Glutamatergic neuron (in vitro differentiated cells): Measurements from ENCODE around the gene DUSP23. TPM values are rescaled to one million over a fixed set of nuclear protein-coding genes. Genes with fewer than 3 reads are reported as not detected.
A peak's percentile ranks its signal among the peaks of the same experiment; 100 is the strongest.

Source experiments
- DNase-seq: peaks from one replicate; pipeline ENCODE4 v3.0.0; 2022
- H3K27ac Mint-ChIP-seq: one replicate; pipeline ENCODE4 v1.8.0; 2020; ENCODE audit warnings: mild to moderate bottlenecking, mixed read lengths, inconsistent platforms; ENCODE audit not compliant: unreplicated experiment
- H3K27me3 Mint-ChIP-seq: one replicate; pipeline ENCODE4 v1.8.0; 2020; ENCODE audit warnings: mild to moderate bottlenecking, moderate library complexity, mixed read lengths, inconsistent platforms; ENCODE audit not compliant: unreplicated experiment
- H3K36me3 Mint-ChIP-seq: one replicate; pipeline ENCODE4 v1.8.0; 2020; ENCODE audit warnings: mild to moderate bottlenecking, mixed read lengths, inconsistent platforms; ENCODE audit not compliant: unreplicated experiment
- H3K4me1 Mint-ChIP-seq: one replicate; pipeline ENCODE4 v1.8.0; 2020; ENCODE audit warnings: mild to moderate bottlenecking, low read depth, mixed read lengths, inconsistent platforms; ENCODE audit not compliant: unreplicated experiment
- H3K4me3 Mint-ChIP-seq: one replicate; pipeline ENCODE4 v1.8.0; 2020; ENCODE audit warnings: mild to moderate bottlenecking, mixed read lengths, inconsistent platforms; ENCODE audit not compliant: unreplicated experiment
- H3K9me3 Mint-ChIP-seq: one replicate; pipeline ENCODE4 v1.8.0; 2020; ENCODE audit warnings: mild to moderate bottlenecking, moderate library complexity, mixed read lengths, inconsistent platforms; ENCODE audit not compliant: unreplicated experiment
- long read RNA-seq: library from polyadenylated mRNA; unstranded; transcript quantifications from one replicate; pipeline ENCODE4 v2.0.0, GENCODE V29; 2020; ENCODE audit not compliant: unreplicated experiment
- total RNA-seq: library from RNA; stranded (reverse); fragmentation: NEBNext Ultra II Directional; extraction: Animal tissue kit (Norgen Biotek cat#: 25700); gene quantifications from one replicate; pipeline ENCODE4 v1.2.1, GENCODE V29; 2021; ENCODE audit not compliant: unreplicated experiment
- TF ChIP-seq, protein P1 (sequence below): fragments of 200-600 bp; sonication (generic); IDR thresholded peaks from one replicate; pipeline ENCODE4 v1.5.0; 2021; ENCODE audit not compliant: partially characterized antibody, unreplicated experiment

Gene DUSP23
- total RNA-seq: 11.6 TPM
- long read RNA-seq, partial matches to known transcripts: 0 of 9 reads
- long read RNA-seq, other reads (novel, unspliced or antisense): 0 of 9 reads

DNA sequence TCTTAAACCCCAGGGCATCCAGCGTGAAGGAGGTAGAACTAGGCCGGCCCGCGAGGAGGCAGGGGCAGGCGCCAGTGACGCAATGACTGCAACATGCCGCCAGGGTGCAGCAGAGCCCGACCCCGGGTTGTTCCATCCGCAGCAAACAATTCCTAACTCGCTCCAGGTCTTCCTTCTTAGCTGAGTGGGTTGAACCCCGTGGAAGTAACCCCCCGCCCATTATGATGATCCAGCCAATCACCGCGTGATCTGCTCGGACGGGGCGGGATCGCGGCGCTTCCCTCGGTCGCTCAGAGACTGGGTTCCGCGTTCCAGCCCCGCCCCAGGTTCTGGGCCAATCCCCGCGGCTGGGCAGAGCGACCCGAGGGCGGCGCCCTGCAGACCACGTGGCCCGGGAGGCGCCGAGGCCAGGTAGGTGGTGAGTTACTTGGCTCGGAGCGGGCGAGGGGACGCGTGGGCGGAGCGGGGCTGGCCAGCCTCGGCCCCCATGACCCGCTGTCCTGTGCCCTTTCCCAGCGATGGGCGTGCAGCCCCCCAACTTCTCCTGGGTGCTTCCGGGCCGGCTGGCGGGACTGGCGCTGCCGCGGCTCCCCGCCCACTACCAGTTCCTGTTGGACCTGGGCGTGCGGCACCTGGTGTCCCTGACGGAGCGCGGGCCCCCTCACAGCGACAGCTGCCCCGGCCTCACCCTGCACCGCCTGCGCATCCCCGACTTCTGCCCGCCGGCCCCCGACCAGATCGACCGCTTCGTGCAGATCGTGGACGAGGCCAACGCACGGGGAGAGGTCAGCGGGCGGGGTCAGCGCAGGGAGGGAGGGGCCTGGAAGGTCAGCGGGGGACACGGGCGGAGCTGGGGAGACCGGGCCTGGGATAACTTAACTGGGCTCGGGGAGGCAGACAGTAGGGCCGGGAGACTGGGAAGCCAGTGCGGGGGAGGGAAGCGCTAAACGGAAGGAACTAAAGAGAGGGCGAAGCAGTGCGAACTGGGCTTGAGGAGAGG, at the start of gene DUSP23:
DUSP23 (plus strand) TSS at position 380 of the 1,000 bp plus-strand sequence; CDS start at position 519, 139 bp downstream.
- Mint-ChIP-seq H3K36me3 (no peaks in the 10 kb centered on the region), H3K4me3 (peak within 1 kb of the TSS; percentile 78), H3K27ac (no peak within 1 kb of the TSS), H3K4me1 (peaks cover 3% of the 10 kb centered on the region), H3K9me3 (peaks cover 6% of the 10 kb centered on the region), H3K27me3 (peaks cover 3% of the 10 kb centered on the region)
- TF ChIP-seq, protein P1, sequence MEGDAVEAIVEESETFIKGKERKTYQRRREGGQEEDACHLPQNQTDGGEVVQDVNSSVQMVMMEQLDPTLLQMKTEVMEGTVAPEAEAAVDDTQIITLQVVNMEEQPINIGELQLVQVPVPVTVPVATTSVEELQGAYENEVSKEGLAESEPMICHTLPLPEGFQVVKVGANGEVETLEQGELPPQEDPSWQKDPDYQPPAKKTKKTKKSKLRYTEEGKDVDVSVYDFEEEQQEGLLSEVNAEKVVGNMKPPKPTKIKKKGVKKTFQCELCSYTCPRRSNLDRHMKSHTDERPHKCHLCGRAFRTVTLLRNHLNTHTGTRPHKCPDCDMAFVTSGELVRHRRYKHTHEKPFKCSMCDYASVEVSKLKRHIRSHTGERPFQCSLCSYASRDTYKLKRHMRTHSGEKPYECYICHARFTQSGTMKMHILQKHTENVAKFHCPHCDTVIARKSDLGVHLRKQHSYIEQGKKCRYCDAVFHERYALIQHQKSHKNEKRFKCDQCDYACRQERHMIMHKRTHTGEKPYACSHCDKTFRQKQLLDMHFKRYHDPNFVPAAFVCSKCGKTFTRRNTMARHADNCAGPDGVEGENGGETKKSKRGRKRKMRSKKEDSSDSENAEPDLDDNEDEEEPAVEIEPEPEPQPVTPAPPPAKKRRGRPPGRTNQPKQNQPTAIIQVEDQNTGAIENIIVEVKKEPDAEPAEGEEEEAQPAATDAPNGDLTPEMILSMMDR: peak; percentile 97
- peak; percentile 97 for DNase-seq

DNA sequence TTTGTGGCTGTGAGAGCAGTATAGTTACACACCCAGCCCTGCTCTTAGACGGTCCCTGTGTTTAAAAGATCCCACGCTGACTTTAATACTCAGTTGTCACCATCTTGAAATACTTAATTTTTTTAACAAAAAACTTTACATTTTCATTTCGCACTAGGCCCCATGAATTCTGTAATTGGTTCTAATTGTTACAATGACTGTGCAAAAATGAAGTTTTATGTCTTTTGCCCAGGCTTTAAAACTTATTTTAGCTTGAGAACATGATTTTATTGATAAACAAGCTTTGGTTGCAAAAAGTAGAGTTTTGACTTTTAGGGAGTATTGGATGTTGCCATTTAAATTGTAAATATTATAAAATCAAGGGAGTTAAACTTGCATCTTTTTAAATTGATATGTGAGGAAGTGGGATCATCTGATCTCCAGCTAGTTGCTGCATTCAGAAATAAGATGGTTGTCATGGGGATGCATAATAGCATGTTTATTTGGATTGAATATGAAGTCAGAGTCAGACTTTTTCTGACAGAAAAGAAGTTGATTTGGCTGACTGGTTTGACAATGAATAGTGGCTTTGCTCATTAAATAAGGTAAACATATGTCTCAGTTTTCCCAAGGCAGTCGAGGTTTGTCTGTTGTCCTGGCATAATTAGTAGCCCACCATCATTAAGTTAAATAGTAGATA, 43.4 kb upstream of the DUSP23 start:
- no peak overlapping the region for H3K4me3 Mint-ChIP-seq
- H3K9me3 Mint-ChIP-seq: peaks cover 2% of the 10 kb centered on the region
- H3K36me3 Mint-ChIP-seq: no peaks in the 10 kb centered on the region
- no peak for DNase-seq
- H3K27ac Mint-ChIP-seq: no peak overlapping the region
- TF ChIP-seq, protein P1: no peak
- no peaks in the 10 kb centered on the region for H3K4me1 Mint-ChIP-seq
- H3K27me3 Mint-ChIP-seq: peaks cover 5% of the 10 kb centered on the region

DNA sequence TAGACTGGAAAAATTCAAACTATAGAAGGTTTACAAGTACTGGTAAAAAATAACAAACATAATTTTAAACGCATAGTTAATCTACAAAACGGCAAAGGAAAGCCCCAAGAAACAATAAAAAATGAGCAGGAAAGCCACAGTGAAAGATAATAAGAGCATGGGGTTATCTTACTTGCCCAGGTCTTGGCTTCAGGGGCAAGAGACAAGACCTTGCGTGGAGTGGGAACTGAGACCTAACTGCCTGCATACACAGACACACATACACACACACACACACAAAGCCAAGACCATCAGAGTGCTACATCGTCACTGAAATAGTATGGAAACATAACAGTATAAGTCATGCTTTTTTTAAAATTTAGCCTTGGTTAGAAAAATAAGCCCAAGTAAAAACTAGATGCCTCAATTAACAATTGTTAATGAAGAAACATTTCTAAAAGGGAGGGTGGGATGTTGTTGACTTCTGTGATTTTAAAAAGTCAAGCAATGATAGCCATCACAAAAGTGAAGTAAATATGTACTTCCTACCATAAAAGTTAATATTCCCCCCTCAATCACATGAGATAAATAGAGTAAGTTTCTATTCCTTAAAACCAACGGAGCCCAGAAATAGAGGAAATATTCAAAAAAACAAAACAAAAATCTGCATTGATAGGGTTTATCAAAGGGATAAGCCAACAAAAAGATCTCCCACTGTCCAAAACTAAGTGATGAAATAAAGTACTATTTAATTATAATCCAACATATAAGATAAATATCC, 36.9 kb upstream of the DUSP23 start:
- no peak for DNase-seq
- no peak overlapping the region for H3K4me3 Mint-ChIP-seq
- no peak overlapping the region for H3K27ac Mint-ChIP-seq

DNA sequence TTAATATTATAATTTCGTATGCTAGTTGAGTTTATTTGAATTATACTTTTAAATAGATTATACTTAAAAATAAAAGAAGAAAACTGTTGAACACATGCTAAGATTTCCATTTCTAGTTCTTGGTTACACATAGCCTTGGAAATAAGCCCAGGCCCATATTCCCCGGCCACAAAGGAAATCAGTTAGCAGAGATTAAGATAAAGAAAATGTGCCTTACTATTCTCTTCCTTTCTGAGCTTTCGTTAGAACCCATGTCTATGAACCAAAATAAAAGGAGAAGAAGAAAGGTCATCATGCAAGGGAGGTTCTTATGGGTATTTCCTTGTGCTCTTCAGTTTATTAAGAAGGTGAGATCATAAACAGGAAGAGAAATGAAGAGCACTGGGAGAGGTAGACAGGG, 34.1 kb upstream of the DUSP23 start:
- Mint-ChIP-seq H3K27me3 (no peaks in the 10 kb centered on the region), H3K9me3 (no peaks in the 10 kb centered on the region), H3K4me3 (no peak overlapping the region), H3K27ac (no peak overlapping the region), H3K36me3 (no peaks in the 10 kb centered on the region), H3K4me1 (no peaks in the 10 kb centered on the region)
- DNase-seq: no peak
- TF ChIP-seq, protein P1: no peak

More for the DNA sequence above, 36.9 kb upstream of the DUSP23 start:
- no peaks in the 10 kb centered on the region for H3K4me1 Mint-ChIP-seq
- H3K36me3 Mint-ChIP-seq: no peaks in the 10 kb centered on the region
- no peaks in the 10 kb centered on the region for H3K27me3 Mint-ChIP-seq
- TF ChIP-seq, protein P1: no peak
- no peaks in the 10 kb centered on the region for H3K9me3 Mint-ChIP-seq
